Measurements from ENCODE around the gene CFAP20.

Gene CFAP20

DNA sequence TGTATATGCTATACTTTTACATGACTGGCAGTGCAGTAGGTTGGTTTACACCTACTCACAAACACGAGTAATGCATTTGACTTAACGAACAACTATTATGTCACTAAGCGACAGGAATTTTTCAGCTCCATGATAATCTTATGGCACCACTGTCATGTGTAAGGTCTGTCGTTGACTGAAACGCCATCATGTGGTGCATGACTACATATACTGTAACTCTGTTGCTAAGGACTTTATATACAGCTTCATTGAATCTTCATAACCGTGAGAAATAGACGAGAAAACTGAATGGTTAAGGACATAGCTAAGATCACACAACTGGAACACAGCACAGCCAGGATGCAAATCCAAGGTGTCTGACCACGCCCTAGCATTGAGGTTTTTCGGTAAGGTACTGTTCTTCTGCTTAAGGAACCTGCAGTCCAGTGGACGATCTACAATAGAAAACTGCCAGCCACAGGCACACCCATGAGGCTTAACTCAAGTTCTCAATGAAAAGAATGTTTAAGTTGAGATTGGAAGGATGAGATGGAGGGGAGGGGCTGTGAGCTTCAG is 3.3 kb downstream of the CFAP20 start:
- no peak overlapping the region for H3K4me3 ChIP-seq (ENCODE audit: low read depth, low read length)
- TF ChIP-seq, protein P1, sequence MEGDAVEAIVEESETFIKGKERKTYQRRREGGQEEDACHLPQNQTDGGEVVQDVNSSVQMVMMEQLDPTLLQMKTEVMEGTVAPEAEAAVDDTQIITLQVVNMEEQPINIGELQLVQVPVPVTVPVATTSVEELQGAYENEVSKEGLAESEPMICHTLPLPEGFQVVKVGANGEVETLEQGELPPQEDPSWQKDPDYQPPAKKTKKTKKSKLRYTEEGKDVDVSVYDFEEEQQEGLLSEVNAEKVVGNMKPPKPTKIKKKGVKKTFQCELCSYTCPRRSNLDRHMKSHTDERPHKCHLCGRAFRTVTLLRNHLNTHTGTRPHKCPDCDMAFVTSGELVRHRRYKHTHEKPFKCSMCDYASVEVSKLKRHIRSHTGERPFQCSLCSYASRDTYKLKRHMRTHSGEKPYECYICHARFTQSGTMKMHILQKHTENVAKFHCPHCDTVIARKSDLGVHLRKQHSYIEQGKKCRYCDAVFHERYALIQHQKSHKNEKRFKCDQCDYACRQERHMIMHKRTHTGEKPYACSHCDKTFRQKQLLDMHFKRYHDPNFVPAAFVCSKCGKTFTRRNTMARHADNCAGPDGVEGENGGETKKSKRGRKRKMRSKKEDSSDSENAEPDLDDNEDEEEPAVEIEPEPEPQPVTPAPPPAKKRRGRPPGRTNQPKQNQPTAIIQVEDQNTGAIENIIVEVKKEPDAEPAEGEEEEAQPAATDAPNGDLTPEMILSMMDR (IDR thresholded peaks at IDR 0.05; ENCODE audit: borderline replicate concordance, insufficient read depth, low read depth, low read length) = no peak

DNA sequence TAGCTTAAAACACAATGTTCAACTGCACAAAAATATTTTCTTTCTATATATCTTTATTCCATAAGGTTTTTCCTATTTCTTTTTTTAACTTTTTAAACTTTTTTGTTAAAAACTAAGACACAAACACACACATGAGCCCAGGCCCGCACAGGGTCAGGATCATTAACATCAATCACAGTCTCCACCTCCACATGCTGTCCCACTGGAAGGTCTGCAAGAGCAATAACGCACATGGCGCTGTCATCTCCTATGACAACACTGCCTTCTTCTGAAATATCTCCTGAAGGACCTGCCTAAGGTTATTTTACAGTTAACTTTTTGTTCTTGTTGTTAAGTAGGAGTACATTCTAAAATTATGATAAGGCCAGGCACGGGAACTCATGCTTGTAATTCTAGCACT is 4.1 kb downstream of the CFAP20 start:
- TF ChIP-seq, protein P1 (IDR thresholded peaks at IDR 0.05; ENCODE audit: borderline replicate concordance, insufficient read depth, low read depth, low read length) = no peak

DNA sequence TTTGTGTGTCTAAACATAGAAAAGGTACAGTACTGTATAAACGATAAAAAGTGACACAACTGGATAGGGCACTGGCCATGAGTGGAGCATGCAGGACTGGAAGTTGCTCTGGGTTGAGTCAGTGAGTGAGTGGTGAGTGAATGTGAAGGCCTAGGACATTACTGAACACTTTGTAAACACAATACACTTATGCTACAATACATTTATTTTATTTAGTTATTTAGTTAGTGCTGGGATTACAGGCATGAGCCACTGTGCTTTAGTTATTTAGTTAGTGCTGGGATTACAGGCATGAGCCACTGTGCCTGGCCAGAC is 4.6 kb downstream of the CFAP20 start:
- TF ChIP-seq, protein P1 (IDR thresholded peaks at IDR 0.05; ENCODE audit: borderline replicate concordance, insufficient read depth, low read depth, low read length) = no peak
- no peak overlapping the region for H3K4me3 ChIP-seq (ENCODE audit: low read depth, low read length)

More for the DNA sequence above, 4.1 kb downstream of the CFAP20 start:
- no peak overlapping the region for H3K4me3 ChIP-seq (ENCODE audit: low read depth, low read length)

DNA sequence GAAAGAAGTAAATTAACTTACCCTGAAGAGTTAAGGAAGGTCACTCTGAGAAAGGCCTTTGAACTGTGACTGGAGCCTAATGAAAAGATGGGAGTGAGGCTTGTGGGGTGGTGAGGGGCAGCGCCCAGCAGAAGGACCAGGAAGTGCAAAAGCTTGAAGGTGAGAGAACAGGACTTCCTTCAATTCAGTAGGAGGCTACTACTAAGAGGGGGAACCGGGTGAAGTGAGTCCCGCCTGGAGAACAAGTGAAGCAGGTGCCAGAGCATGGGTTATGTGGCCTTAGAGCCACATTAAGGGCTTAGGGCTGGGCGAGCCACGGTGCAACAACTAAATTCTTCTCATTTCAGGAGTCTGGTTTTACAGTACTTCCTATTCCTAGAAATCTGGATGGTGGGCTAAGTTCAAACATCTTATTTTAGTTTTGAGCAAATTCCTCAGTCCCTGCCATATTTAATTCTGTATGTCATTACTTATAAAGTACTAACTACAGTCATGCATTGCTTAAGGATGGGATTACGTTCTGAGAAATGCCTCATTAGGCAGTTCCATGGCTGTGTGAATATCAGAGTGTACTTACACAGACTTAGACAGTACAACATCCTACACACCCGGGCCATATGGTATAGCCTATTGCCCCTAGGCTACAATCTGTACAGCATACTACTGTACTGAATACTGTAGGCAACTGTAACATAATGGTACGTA is 5.1 kb downstream of the CFAP20 start:
- H3K4me3 ChIP-seq (ENCODE audit: low read depth, low read length) = no peak overlapping the region
- TF ChIP-seq, protein P1 (IDR thresholded peaks at IDR 0.05; ENCODE audit: borderline replicate concordance, insufficient read depth, low read depth, low read length) = no peak

DNA sequence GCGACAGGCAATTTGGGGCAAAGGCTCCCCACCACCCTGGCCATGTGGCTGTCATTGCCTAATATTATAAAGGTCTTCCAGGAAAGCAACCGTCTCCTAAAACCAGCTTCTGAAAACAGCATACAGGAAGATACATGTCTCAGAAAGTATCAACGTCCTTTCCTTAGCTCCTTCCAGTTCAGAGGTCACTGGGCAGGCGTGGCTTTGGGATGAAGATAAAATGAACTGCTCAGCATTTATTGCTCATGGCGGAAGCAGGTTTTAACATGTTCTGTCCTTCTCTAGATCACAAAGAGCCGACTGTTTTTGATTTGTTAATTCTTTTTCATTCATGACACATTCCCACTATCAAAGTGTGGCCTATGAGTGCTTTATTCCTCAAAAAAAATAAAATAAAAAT is 8.0 kb downstream of the CFAP20 start:
- H3K4me3 ChIP-seq (ENCODE audit: low read depth, low read length) = no peak overlapping the region
- TF ChIP-seq, protein P1 (IDR thresholded peaks at IDR 0.05; ENCODE audit: borderline replicate concordance, insufficient read depth, low read depth, low read length) = no peak

DNA sequence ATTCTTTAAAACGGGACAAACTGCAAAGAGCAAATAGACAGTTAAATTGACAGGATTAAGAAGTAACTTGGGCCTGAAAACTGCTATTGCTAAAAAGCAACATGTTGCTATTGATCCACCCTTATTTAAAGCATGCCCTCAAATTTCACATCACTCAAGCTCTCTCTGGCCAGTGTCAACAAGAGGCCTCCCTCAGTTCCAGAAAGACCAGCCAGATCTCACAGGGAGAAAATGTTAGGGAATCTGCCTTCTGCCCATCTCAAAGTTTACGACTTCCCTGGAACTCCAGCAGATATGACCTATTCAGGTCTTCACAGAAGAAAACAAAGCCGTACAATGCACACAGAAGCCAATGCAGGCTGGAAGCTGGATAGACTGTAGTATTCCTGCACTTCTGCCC is 8.9 kb downstream of the CFAP20 start:
- TF ChIP-seq, protein P1 (IDR thresholded peaks at IDR 0.05; ENCODE audit: borderline replicate concordance, insufficient read depth, low read depth, low read length) = no peak
- H3K4me3 ChIP-seq (ENCODE audit: low read depth, low read length) = no peak overlapping the region

DNA sequence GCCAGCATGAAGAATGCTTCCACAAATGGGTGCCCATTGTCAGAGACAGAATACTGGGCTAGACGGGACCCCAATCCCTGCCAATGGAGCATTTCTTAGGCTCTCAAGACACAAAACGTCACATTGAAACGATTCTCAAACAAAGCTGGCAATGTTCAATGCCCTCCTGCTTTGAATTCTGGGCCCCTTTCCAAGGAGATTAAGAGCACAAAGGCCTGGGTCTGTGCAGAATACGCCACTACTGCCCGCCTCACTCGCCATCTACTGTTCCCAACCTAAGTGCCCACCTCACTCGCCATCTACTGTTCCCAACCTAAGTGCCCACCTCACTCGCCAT is 9.7 kb downstream of the CFAP20 start:
- TF ChIP-seq, protein P1 (IDR thresholded peaks at IDR 0.05; ENCODE audit: borderline replicate concordance, insufficient read depth, low read depth, low read length) = no peak
- H3K4me3 ChIP-seq (ENCODE audit: low read depth, low read length) = no peak overlapping the region

All from GM12875 (cell line).